NCI-H128 (cell line): Measurements from ENCODE around the gene SMPDL3A.
"Not testable (repeated sequence)": the region's sequence is repeated elsewhere in the genome, so short reads cannot be mapped to it uniquely, and the experiment has no call there.

ENCODE experiments used
- DNase-seq: peaks from one replicate; lab custom pipeline; 2025; ENCODE audit not compliant: unreplicated experiment; lab: John Stamatoyannopoulos, UW

The SMPDL3A gene

GRCh38 chr6:122789182-122790027, at the start of gene SMPDL3A:
Gene SMPDL3A, plus strand, starts transcription at chr6:122789258. Its CDS starts 89 bp downstream, at chr6:122789347.
- peak; percentile 52 for DNase-seq

- DNase-seq, result no peak
Observed at GRCh38 chr6:122740091-122740490, 49.0 kb upstream of the SMPDL3A start.

- no peak for DNase-seq
Observed at GRCh38 chr6:122740936-122741335, 48.1 kb upstream of the SMPDL3A start.

- not testable (repeated sequence) for DNase-seq
Observed at GRCh38 chr6:122744247-122744646, 44.8 kb upstream of the SMPDL3A start.

- DNase-seq, result peak; percentile 66
Observed at GRCh38 chr6:122744856-122745255, 44.2 kb upstream of the SMPDL3A start.

GRCh38 chr6:122746688-122747087, 42.4 kb upstream of the SMPDL3A start:
- no peak for DNase-seq

- DNase-seq, result no peak
Observed at GRCh38 chr6:122747573-122747972, 41.5 kb upstream of the SMPDL3A start.

- not testable (repeated sequence) for DNase-seq
Observed at GRCh38 chr6:122748945-122749344, 40.1 kb upstream of the SMPDL3A start.

GRCh38 chr6:122749451-122750050, 39.5 kb upstream of the SMPDL3A start:
- DNase-seq, result no peak

GRCh38 chr6:122751326-122751725, 37.7 kb upstream of the SMPDL3A start:
- no peak for DNase-seq

- no peak for DNase-seq
Observed at GRCh38 chr6:122752459-122752858, 36.6 kb upstream of the SMPDL3A start.

- DNase-seq, result no peak
Observed at GRCh38 chr6:122753000-122753687, 35.9 kb upstream of the SMPDL3A start.

- DNase-seq, result no peak
Observed at GRCh38 chr6:122753688-122754056, 35.4 kb upstream of the SMPDL3A start.

GRCh38 chr6:122754191-122754731, 34.8 kb upstream of the SMPDL3A start:
- no peak for DNase-seq

- DNase-seq, result no peak
Observed at GRCh38 chr6:122755901-122756300, 33.2 kb upstream of the SMPDL3A start.

- no peak for DNase-seq
Observed at GRCh38 chr6:122758927-122759334, 30.1 kb upstream of the SMPDL3A start.

GRCh38 chr6:122760330-122760729, 28.7 kb upstream of the SMPDL3A start:
- no peak for DNase-seq

GRCh38 chr6:122766256-122766655, 22.8 kb upstream of the SMPDL3A start:
- no peak for DNase-seq

GRCh38 chr6:122770835-122771601, 18.0 kb upstream of the SMPDL3A start:
- DNase-seq, result no peak

GRCh38 chr6:122772724-122773415, 16.2 kb upstream of the SMPDL3A start:
- DNase-seq, result no peak
